HG03354 (cell line): Measurements from ENCODE around the gene KIAA1755.

Source experiments
- ATAC-seq: cut with Tn5 transposase; IDR thresholded peaks from one replicate; pipeline ENCODE4 v1.9.1; 2021; ENCODE audit warnings: mild to moderate bottlenecking; ENCODE audit not compliant: unreplicated experiment, poor library complexity, severe bottlenecking

The KIAA1755 gene

GRCh38 chr20:38260378-38261053 lies at the start of gene KIAA1755:
KIAA1755 (minus strand) TSS chr20:38260735; CDS start chr20:38260500, 235 bp downstream.
- no peak for ATAC-seq

GRCh38 chr20:38308447-38308846 lies 47.9 kb upstream of the KIAA1755 start:
- no peak for ATAC-seq

GRCh38 chr20:38308047-38308438 lies 47.5 kb upstream of the KIAA1755 start:
- ATAC-seq = no peak

GRCh38 chr20:38307371-38308046 lies 47.0 kb upstream of the KIAA1755 start:
- ATAC-seq = no peak

GRCh38 chr20:38306379-38306778 lies 45.8 kb upstream of the KIAA1755 start:
- ATAC-seq = no peak

- ATAC-seq = no peak
Observed at GRCh38 chr20:38305541-38305940, 45.0 kb upstream of the KIAA1755 start.

GRCh38 chr20:38304845-38305447 lies 44.4 kb upstream of the KIAA1755 start:
- no peak for ATAC-seq

- ATAC-seq = no peak
Observed at GRCh38 chr20:38303908-38304379, 43.4 kb upstream of the KIAA1755 start, which contains the start of gene BPI. BPI (plus strand) TSS chr20:38304156; CDS start chr20:38304224, 68 bp downstream.

- no peak for ATAC-seq
Observed at GRCh38 chr20:38302786-38303185, 42.3 kb upstream of the KIAA1755 start.

GRCh38 chr20:38301309-38301708 lies 40.8 kb upstream of the KIAA1755 start:
- no peak for ATAC-seq

- ATAC-seq = no peak
Observed at GRCh38 chr20:38300438-38300837, 39.9 kb upstream of the KIAA1755 start.

GRCh38 chr20:38299963-38300362 lies 39.4 kb upstream of the KIAA1755 start:
- ATAC-seq = no peak

- ATAC-seq = no peak
Observed at GRCh38 chr20:38298768-38299288, 38.3 kb upstream of the KIAA1755 start.

GRCh38 chr20:38297916-38298674 lies 37.6 kb upstream of the KIAA1755 start:
- ATAC-seq = no peak

- ATAC-seq = no peak
Observed at GRCh38 chr20:38296433-38296832, 35.9 kb upstream of the KIAA1755 start.

GRCh38 chr20:38295811-38296210 lies 35.3 kb upstream of the KIAA1755 start:
- ATAC-seq = no peak

- no peak for ATAC-seq
Observed at GRCh38 chr20:38294076-38294591, 33.6 kb upstream of the KIAA1755 start.

GRCh38 chr20:38293491-38294065 lies 33.0 kb upstream of the KIAA1755 start:
- no peak for ATAC-seq

- no peak for ATAC-seq
Observed at GRCh38 chr20:38291966-38292365, 31.4 kb upstream of the KIAA1755 start.
